SK-N-SH (cell line): ENCODE data around the gene AFAP1L1. TPM values are rescaled to one million over a fixed set of nuclear protein-coding genes. Genes with fewer than 3 reads are reported as not detected.

Experiments
- CTCF ChIA-PET: fragments of 300-600, 350-600 bp; formaldehyde crosslinking; extraction: SDS; loops from one replicate; lab custom pipeline; 2021; lab: Yijun Ruan, JAX
- POLR2A ChIA-PET: fragments of 350-600 bp; sonication (Branson Sonifier 250); formaldehyde crosslinking; extraction: SDS; loops from one replicate; lab custom pipeline; 2020; ENCODE audit warnings: antibody characterized with exemption, inconsistent platforms; lab: Yijun Ruan, JAX
- DNase-seq: peaks from one replicate; pipeline ENCODE4 v3.0.0; 2012
- H2AFZ ChIP-seq: fragments of 200-600 bp; sonication (generic); 2 replicates; pipeline ENCODE4 v1.8.1; 2016; ENCODE audit warnings: antibody characterized with exemption, mild to moderate bottlenecking, low read depth
- H3F3A ChIP-seq: fragments of 200-600 bp; sonication (generic); replicated peaks from 2 replicates; pipeline ENCODE3; 2016; ENCODE audit warnings: antibody characterized with exemption, mild to moderate bottlenecking; ENCODE audit not compliant: insufficient read depth
- H3K27ac ChIP-seq, 2 experiments: fragments of 200-500 bp in 1 of 2; fragments of 200-600 bp in 1 of 2; sonication (Bioruptor generic) in 1 of 2; sonication (generic), shearing (Covaris generic) in 1 of 2; 2 replicates each; pipeline versions ENCODE4 v1.5.1 to v1.6.1; 2014 to 2016; ENCODE audit warnings: low read depth in 2 of 2, inconsistent platforms in 1 of 2, low read length in 1 of 2, mild to moderate bottlenecking in 1 of 2, mixed read lengths in 1 of 2
- H3K27me3 ChIP-seq: fragments of 200-600 bp; sonication (generic), shearing (Covaris generic); 2 replicates; pipeline ENCODE4 v1.6.1; 2016; ENCODE audit warnings: mixed run types; ENCODE audit not compliant: insufficient read depth
- H3K36me3 ChIP-seq, 2 experiments: fragments of 200-500 bp in 1 of 2; fragments of 200-600 bp in 1 of 2; sonication (Bioruptor generic) in 1 of 2; sonication (generic) in 1 of 2; replicated peaks in 1 of 2; 2 replicates each; pipeline versions ENCODE3 to v1.5.1; 2014 to 2016; ENCODE audit warnings: low read length in 1 of 2, mild to moderate bottlenecking in 1 of 2; ENCODE audit not compliant: insufficient read depth in 2 of 2, control insufficient read depth in 1 of 2
- H3K4me1 ChIP-seq, 2 experiments: fragments of 200-500 bp in 1 of 2; fragments of 200-600 bp in 1 of 2; sonication (Bioruptor generic) in 1 of 2; sonication (generic), shearing (Covaris generic) in 1 of 2; 2 replicates each; pipeline versions ENCODE4 v1.5.1 to v1.6.1; 2014 to 2016; ENCODE audit warnings: low read depth in 1 of 2, low read length in 1 of 2, mixed run types in 1 of 2; ENCODE audit not compliant: insufficient read depth in 2 of 2, control insufficient read depth in 1 of 2
- H3K4me2 ChIP-seq: fragments of 200-600 bp; sonication (generic), shearing (Covaris generic); 2 replicates; pipeline ENCODE4 v1.6.1; 2017; ENCODE audit warnings: mixed run types
- H3K4me3 ChIP-seq, 2 experiments: fragments of 200-500 bp in 1 of 2; fragments of 200-600 bp in 1 of 2; sonication (Bioruptor generic) in 1 of 2; sonication (generic), shearing (Covaris generic) in 1 of 2; 2 replicates each; pipeline versions ENCODE4 v1.5.1 to v1.8.1; 2014 to 2016; ENCODE audit warnings: low read depth in 2 of 2, inconsistent platforms in 1 of 2, low read length in 1 of 2, mild to moderate bottlenecking in 1 of 2, mixed read lengths in 1 of 2, moderate library complexity in 1 of 2
- H3K79me2 ChIP-seq: fragments of 200-600 bp; sonication (generic); 2 replicates; pipeline ENCODE4 v1.8.1; 2017; ENCODE audit warnings: mild to moderate bottlenecking; ENCODE audit not compliant: insufficient read depth
- H3K9ac ChIP-seq: fragments of 200-600 bp; sonication (generic); 2 replicates; pipeline ENCODE4 v1.6.1; 2017; ENCODE audit warnings: mixed run types
- H3K9me2 ChIP-seq: fragments of 200-600 bp; sonication (generic); 2 replicates; pipeline ENCODE4 v1.6.1; 2017; ENCODE audit warnings: mixed run types
- H3K9me3 ChIP-seq: fragments of 200-600 bp; sonication (generic); 2 replicates; pipeline ENCODE4 v1.6.1; 2017; ENCODE audit warnings: mixed run types, mild to moderate bottlenecking, moderate library complexity
- H4K20me1 ChIP-seq: fragments of 200-600 bp; sonication (generic); 2 replicates; pipeline ENCODE4 v1.6.1; 2017; ENCODE audit warnings: mild to moderate bottlenecking, mixed run types; ENCODE audit not compliant: insufficient read depth
- ELF1 ChIP-seq: IDR thresholded peaks from 2 replicates; pipeline ENCODE4 v1.4.0; 2012
- EP300 ChIP-seq, 2 experiments: IDR thresholded peaks; 2 replicates each; pipeline versions ENCODE4 v1.4.0 to v1.6.1; 2012; ENCODE audit warnings: borderline replicate concordance in 1 of 2, low read depth in 1 of 2, low read length in 1 of 2
- FOSL2 ChIP-seq: IDR thresholded peaks from 2 replicates; pipeline ENCODE4 v1.4.0; 2012; ENCODE audit warnings: low read depth, mild to moderate bottlenecking, moderate library complexity, borderline replicate concordance
- FOXJ3 ChIP-seq: sonication (generic); formaldehyde crosslinking; IDR thresholded peaks from 2 replicates; pipeline ENCODE4 v1.5.1; 2020; ENCODE audit warnings: mild to moderate bottlenecking, missing genetic modification reagents
- GABPA ChIP-seq: IDR thresholded peaks from 2 replicates; pipeline ENCODE4 v1.4.0; 2012; ENCODE audit warnings: low read depth, mild to moderate bottlenecking
- JUND ChIP-seq: IDR thresholded peaks from 2 replicates; pipeline ENCODE4 v1.4.0; 2012
- MEF2A ChIP-seq: IDR thresholded peaks from 2 replicates; pipeline ENCODE4 v1.4.0; 2012; ENCODE audit warnings: low read depth, borderline replicate concordance
- MXI1 ChIP-seq: IDR thresholded peaks from 2 replicates; pipeline ENCODE4 v1.6.1; 2012; ENCODE audit warnings: mild to moderate bottlenecking, low read depth, low read length, improper control_type of control experiment
- NRF1 ChIP-seq: IDR thresholded peaks from 2 replicates; pipeline ENCODE4 v1.6.1; 2012; ENCODE audit warnings: low read depth, mild to moderate bottlenecking, low read length
- POLR2AphosphoS5 ChIP-seq: IDR thresholded peaks from 2 replicates; pipeline ENCODE4 v1.6.1; 2012; ENCODE audit warnings: low read depth, low read length
- RAD21 ChIP-seq: IDR thresholded peaks from 2 replicates; pipeline ENCODE4 v1.6.1; 2012; ENCODE audit warnings: mild to moderate bottlenecking, low read length
- RCOR1 ChIP-seq: fragments of 150-350 bp; IDR thresholded peaks from 2 replicates; pipeline ENCODE4 v1.6.1; 2017; ENCODE audit warnings: antibody characterized with exemption, low read length
- RFX5 ChIP-seq: IDR thresholded peaks from 2 replicates; pipeline ENCODE4 v1.6.1; 2012; ENCODE audit warnings: mild to moderate bottlenecking, improper control_type of control experiment, low read length
- SIN3A ChIP-seq: IDR thresholded peaks from 2 replicates; pipeline ENCODE4 v1.6.1; 2012; ENCODE audit warnings: low read depth, mild to moderate bottlenecking, low read length, moderate library complexity, borderline replicate concordance
- SMC3 ChIP-seq: IDR thresholded peaks from 2 replicates; pipeline ENCODE4 v1.6.1; 2012; ENCODE audit warnings: low read depth, low read length, improper control_type of control experiment
- WGBS: methylation state at CpG from one replicate; pipeline ENCODE4 v1.1.6; 2017; ENCODE audit warnings: low lambda C conversion rate; 5-methylcytosine and 5-hydroxymethylcytosine counted together
- polyA plus RNA-seq, 3 experiments: library from polyadenylated mRNA; depleted of rRNA; stranded (reverse); fragments of >200 nt; gene quantifications; 2 replicates each; pipeline ENCODE4 v1.2.3, GENCODE V29; 2012
- TF ChIP-seq, protein P1 (sequence below): fragments of 150-350 bp; IDR thresholded peaks from 2 replicates; pipeline ENCODE4 v1.6.1; 2016; ENCODE audit warnings: mild to moderate bottlenecking, low read depth, low read length
- TF ChIP-seq, protein P2 (sequence below): IDR thresholded peaks from 2 replicates; pipeline ENCODE4 v1.4.0; 2012; ENCODE audit warnings: low read depth, borderline replicate concordance
- TF ChIP-seq, protein P3 (sequence below): IDR thresholded peaks from 2 replicates; pipeline ENCODE4; 2012
- TF ChIP-seq, protein P4 (sequence below): IDR thresholded peaks from 2 replicates; pipeline ENCODE4 v1.4.0; 2012; ENCODE audit warnings: low read depth, borderline replicate concordance

AFAP1L1 gene
- polyA plus RNA-seq, 1 of the 3 experiments (the other 2 are of a cell fraction), result 0.82 TPM

DNA sequence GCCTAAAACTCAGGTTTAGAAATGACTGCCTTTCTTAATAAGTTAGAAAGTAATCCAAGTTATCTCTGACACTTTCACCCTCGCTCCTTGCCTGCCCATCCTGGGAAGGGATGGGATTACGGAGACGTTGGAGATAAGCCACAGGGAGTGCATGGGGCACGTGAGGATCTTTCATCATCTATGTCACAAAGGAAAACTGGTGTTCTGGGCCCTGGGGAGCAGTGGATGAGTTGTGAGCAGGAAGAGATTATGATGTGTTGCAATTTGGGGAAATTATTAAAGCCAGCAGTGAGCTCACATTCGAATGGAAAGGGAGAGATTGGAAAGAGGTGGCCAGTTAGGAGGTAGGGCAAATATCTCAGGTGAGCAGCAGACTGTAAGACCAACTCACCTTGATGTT is 12.8 kb downstream of the AFAP1L1 start:
- no peaks in the 10 kb centered on the region for H4K20me1 ChIP-seq
- H3F3A ChIP-seq, result peaks cover 5% of the 10 kb centered on the region
- CTCF ChIA-PET, result no interaction called here
- no peaks in the 10 kb centered on the region for H3K27me3 ChIP-seq
- no peak overlapping the region for H3K4me2 ChIP-seq
- POLR2A ChIA-PET, result no interaction called here
- H2AFZ ChIP-seq, result no peak overlapping the region
- DNase-seq, result no peak
- no peaks in the 10 kb centered on the region; a peak in 1 of 4 replicates for H3K4me1 ChIP-seq
- no peak overlapping the region for H3K27ac ChIP-seq
- H3K4me3 ChIP-seq, result no peak overlapping the region
- H3K36me3 ChIP-seq, result no peaks in the 10 kb centered on the region
- no peaks in the 10 kb centered on the region for H3K79me2 ChIP-seq
- TF ChIP-seq, protein P1, sequence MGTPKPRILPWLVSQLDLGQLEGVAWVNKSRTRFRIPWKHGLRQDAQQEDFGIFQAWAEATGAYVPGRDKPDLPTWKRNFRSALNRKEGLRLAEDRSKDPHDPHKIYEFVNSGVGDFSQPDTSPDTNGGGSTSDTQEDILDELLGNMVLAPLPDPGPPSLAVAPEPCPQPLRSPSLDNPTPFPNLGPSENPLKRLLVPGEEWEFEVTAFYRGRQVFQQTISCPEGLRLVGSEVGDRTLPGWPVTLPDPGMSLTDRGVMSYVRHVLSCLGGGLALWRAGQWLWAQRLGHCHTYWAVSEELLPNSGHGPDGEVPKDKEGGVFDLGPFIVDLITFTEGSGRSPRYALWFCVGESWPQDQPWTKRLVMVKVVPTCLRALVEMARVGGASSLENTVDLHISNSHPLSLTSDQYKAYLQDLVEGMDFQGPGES, result no peak
- TF ChIP-seq RCOR1 (no peak), JUND (no peak), SIN3A (no peak), MXI1 (no peak), FOXJ3 (no peak), NRF1 (no peak), MEF2A (no peak), RAD21 (no peak), POLR2AphosphoS5 (no peak), SMC3 (no peak), RFX5 (no peak), EP300 (IDR thresholded peaks at IDR 0.05; ENCODE audit: borderline replicate concordance in 1 of 2, low read depth in 1 of 2, low read length in 1 of 2) (no peak), ELF1 (no peak), FOSL2 (no peak), GABPA (no peak)
- TF ChIP-seq, protein P2, sequence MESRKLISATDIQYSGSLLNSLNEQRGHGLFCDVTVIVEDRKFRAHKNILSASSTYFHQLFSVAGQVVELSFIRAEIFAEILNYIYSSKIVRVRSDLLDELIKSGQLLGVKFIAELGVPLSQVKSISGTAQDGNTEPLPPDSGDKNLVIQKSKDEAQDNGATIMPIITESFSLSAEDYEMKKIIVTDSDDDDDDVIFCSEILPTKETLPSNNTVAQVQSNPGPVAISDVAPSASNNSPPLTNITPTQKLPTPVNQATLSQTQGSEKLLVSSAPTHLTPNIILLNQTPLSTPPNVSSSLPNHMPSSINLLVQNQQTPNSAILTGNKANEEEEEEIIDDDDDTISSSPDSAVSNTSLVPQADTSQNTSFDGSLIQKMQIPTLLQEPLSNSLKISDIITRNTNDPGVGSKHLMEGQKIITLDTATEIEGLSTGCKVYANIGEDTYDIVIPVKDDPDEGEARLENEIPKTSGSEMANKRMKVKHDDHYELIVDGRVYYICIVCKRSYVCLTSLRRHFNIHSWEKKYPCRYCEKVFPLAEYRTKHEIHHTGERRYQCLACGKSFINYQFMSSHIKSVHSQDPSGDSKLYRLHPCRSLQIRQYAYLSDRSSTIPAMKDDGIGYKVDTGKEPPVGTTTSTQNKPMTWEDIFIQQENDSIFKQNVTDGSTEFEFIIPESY, result no peak
- TF ChIP-seq, protein P3, sequence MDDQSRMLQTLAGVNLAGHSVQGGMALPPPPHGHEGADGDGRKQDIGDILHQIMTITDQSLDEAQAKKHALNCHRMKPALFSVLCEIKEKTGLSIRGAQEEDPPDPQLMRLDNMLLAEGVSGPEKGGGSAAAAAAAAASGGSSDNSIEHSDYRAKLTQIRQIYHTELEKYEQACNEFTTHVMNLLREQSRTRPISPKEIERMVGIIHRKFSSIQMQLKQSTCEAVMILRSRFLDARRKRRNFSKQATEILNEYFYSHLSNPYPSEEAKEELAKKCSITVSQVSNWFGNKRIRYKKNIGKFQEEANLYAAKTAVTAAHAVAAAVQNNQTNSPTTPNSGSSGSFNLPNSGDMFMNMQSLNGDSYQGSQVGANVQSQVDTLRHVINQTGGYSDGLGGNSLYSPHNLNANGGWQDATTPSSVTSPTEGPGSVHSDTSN, result no peak
- TF ChIP-seq, protein P4, sequence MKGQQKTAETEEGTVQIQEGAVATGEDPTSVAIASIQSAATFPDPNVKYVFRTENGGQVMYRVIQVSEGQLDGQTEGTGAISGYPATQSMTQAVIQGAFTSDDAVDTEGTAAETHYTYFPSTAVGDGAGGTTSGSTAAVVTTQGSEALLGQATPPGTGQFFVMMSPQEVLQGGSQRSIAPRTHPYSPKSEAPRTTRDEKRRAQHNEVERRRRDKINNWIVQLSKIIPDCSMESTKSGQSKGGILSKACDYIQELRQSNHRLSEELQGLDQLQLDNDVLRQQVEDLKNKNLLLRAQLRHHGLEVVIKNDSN, result no peak
- H3K9ac ChIP-seq, result no peak overlapping the region
- no peaks in the 10 kb centered on the region for H3K9me3 ChIP-seq
- H3K9me2 ChIP-seq, result no peaks in the 10 kb centered on the region
- WGBS, result 81% methylated on average over 5 of the region's 5 CpGs
